Thyroid gland (tissue), 4 donors: ENCODE results near the gene MND1. TPM values are rescaled to one million over a fixed set of nuclear protein-coding genes. Genes with fewer than 3 reads are reported as not detected.

Experiments
- DNase-seq, 2 donors: peaks; one replicate each; pipeline ENCODE4 v3.0.0-alpha.2; 2019
- H3K27ac ChIP-seq, 3 donors: fragments of 200-600 bp; sonication (generic); 1 replicate in 2 of 3; 2 replicates in 1 of 3; pipeline ENCODE4 v1.5.1; 2016 to 2019; ENCODE audit warnings: mild to moderate bottlenecking in 1 of 3, moderate library complexity in 1 of 3
- H3K27me3 ChIP-seq: fragments of 200-600 bp; sonication (generic); one replicate; pipeline ENCODE4 v1.5.1; 2019
- H3K36me3 ChIP-seq, 2 donors: fragments of 200-600 bp; sonication (generic); one replicate each; pipeline ENCODE4 v1.5.1; 2016 to 2019
- H3K4me1 ChIP-seq, 2 donors: fragments of 200-600 bp; sonication (generic); one replicate each; pipeline ENCODE4 v1.5.1; 2017 to 2019
- H3K4me3 ChIP-seq, 3 donors: fragments of 200-600 bp; sonication (generic); replicated peaks in 1 of 3; 1 replicate in 2 of 3; 2 replicates in 1 of 3; pipeline ENCODE4 v1.5.1; 2016; ENCODE audit warnings: mild to moderate bottlenecking in 1 of 3
- H3K9me3 ChIP-seq: fragments of 200-600 bp; sonication (generic); one replicate; pipeline ENCODE4 v1.5.1; 2017
- CTCF ChIP-seq, 6 experiments: fragments of 200-600 bp in 3 of 6; fragments of 450-650 bp in 3 of 6; sonication (generic) in 3 of 6; IDR thresholded peaks; one replicate each; pipeline ENCODE4 v1.5.1; 2016 to 2019; ENCODE audit warnings: antibody characterized with exemption in 6 of 6, mild to moderate bottlenecking in 2 of 6, inconsistent platforms in 1 of 6, moderate library complexity in 1 of 6
- POLR2A ChIP-seq, 2 donors: fragments of 450-650 bp; IDR thresholded peaks; one replicate each; pipeline ENCODE4 v1.6.1; 2017; ENCODE audit warnings: antibody characterized with exemption in 2 of 2, mild to moderate bottlenecking in 2 of 2, moderate library complexity in 1 of 2
- WGBS, 2 donors: methylation state at CpG; one replicate each; pipeline ENCODE4 v1.1.5; 2017; 5-methylcytosine and 5-hydroxymethylcytosine counted together
- intact Hi-C: fragments of 100-400 bp; cut with DNase I; formaldehyde crosslinking; loops from one replicate; pipeline ENCODE4 v1.15.1; 2023
- total RNA-seq, 4 donors: library from RNA; depleted of rRNA; stranded (reverse); fragments of >200 nt; gene quantifications; one replicate each; pipeline ENCODE4 v1.2.3, GENCODE V29; 2016

MND1 gene
- total RNA-seq, 4 donors from 2014 or later = 0.89 to 1.6 TPM; not detected in 2

GRCh38 chr4:153419673-153420278 is 75.3 kb downstream of the MND1 start:
- H3K4me3 ChIP-seq = no peak overlapping the region
- H3K27ac ChIP-seq = no peak overlapping the region
- WGBS, 2 donors = 77 to 84% methylated on average over 9 of the region's 9 CpGs
- H3K27me3 ChIP-seq = no peaks in the 10 kb centered on the region
- H3K36me3 ChIP-seq = no peaks in the 10 kb centered on the region
- intact Hi-C loops = no loop called here
- TF ChIP-seq CTCF (IDR thresholded peaks at IDR 0.05) (no peak), POLR2A (IDR thresholded peaks at IDR 0.05) (no peak)
- no peak for DNase-seq
- no peaks in the 10 kb centered on the region for H3K9me3 ChIP-seq
- H3K4me1 ChIP-seq = no peaks in the 10 kb centered on the region

DNA sequence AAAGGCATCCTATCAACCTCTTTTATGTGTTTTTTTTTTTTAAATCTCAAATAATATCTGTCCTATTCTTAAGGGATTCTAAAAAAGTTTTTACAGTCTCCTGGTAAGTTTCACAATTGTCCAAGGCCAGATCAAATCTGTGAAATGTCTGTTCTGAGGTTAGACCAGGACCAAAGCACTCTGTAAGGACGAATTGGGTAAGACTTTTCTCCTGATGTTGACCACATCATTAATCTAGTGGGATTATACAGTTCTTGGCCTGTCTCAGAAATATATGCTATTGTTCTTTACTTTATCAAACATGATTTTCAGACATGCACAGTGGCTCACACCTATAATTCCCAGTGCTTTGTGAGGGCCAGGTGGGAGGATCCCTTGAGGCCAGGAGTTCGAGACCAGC is 75.9 kb downstream of the MND1 start:
- no peaks in the 10 kb centered on the region for H3K27me3 ChIP-seq
- no peak overlapping the region for H3K27ac ChIP-seq
- no peak for DNase-seq
- WGBS, 2 donors = 94% methylated on average over 2 of the region's 2 CpGs
- H3K9me3 ChIP-seq = no peaks in the 10 kb centered on the region
- TF ChIP-seq CTCF (IDR thresholded peaks at IDR 0.05) = no peak
- no peak for TF ChIP-seq POLR2A (IDR thresholded peaks at IDR 0.05)
- no peaks in the 10 kb centered on the region for H3K4me1 ChIP-seq
- H3K36me3 ChIP-seq = no peaks in the 10 kb centered on the region
- intact Hi-C loops = no loop called here
- H3K4me3 ChIP-seq = no peak overlapping the region

DNA sequence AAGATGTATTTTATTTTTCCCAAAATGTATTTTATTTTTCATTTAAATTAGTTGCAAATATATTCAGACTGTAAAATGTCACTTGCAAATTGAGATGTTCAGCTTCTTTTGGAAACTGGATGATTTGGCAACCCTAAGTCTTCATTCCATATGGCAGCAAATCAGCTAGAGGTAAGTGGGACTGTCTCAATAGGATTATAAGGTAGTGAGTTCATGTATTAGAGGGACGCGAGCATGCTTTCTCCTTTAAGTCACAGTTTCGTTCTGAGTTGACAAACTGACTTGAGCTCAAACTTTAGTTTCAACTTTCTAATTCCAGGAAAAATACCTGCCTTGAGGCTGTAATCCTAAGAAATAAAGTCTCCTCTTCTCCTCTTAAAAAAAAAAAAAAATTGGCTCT is 77.5 kb downstream of the MND1 start:
- intact Hi-C loops = no loop called here
- Histone ChIP-seq H3K4me3 (no peak overlapping the region), H3K27ac (no peak overlapping the region), H3K36me3 (no peaks in the 10 kb centered on the region), H3K9me3 (no peaks in the 10 kb centered on the region), H3K27me3 (no peaks in the 10 kb centered on the region), H3K4me1 (no peaks in the 10 kb centered on the region)
- TF ChIP-seq POLR2A (IDR thresholded peaks at IDR 0.05) = no peak
- TF ChIP-seq CTCF (IDR thresholded peaks at IDR 0.05) = no peak
- 94% methylated on average over 3 of the region's 3 CpGs for WGBS, 2 donors
- no peak for DNase-seq

DNA sequence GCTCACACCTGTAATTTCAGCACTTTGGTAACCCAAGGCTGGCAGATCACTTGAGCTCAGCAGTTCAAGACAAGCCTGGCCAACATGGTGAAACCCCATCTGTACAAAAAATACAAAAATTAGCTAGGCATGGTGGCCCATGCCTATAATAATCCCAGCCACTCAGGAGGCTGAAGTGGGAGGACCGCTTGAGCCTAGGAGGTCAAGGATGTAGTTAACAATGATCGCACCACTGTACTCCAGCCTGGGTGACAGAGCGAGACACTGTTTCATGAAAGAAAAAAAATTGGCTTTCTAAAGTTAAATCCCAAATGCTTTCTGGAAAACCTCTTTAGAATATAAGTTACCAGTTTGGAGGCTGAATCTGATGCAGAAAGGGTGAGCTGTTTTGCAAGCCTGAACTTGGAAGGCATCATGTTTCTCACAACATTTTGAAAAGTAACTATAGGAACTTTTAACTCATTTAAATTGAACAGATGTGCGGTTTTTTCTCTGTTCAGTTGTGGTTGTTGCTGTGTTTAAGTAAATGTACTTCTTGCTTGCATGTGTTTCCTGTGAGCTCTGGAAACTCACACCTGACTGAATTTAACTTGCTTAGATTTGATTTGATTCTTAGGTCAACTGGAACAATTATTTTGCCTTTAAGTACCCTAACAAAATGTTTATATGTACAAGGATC is 81.9 kb downstream of the MND1 start:
- no peaks in the 10 kb centered on the region for H3K36me3 ChIP-seq
- no peak for DNase-seq
- intact Hi-C loops = no loop called here
- no peaks in the 10 kb centered on the region for H3K9me3 ChIP-seq
- H3K4me1 ChIP-seq = no peaks in the 10 kb centered on the region
- WGBS, 2 donors = 79 to 88% methylated on average over 4 of the region's 4 CpGs
- TF ChIP-seq CTCF (IDR thresholded peaks at IDR 0.05) (no peak), POLR2A (IDR thresholded peaks at IDR 0.05) (no peak)
- no peak overlapping the region for H3K4me3 ChIP-seq
- H3K27me3 ChIP-seq = no peaks in the 10 kb centered on the region
- H3K27ac ChIP-seq = no peak overlapping the region

DNA sequence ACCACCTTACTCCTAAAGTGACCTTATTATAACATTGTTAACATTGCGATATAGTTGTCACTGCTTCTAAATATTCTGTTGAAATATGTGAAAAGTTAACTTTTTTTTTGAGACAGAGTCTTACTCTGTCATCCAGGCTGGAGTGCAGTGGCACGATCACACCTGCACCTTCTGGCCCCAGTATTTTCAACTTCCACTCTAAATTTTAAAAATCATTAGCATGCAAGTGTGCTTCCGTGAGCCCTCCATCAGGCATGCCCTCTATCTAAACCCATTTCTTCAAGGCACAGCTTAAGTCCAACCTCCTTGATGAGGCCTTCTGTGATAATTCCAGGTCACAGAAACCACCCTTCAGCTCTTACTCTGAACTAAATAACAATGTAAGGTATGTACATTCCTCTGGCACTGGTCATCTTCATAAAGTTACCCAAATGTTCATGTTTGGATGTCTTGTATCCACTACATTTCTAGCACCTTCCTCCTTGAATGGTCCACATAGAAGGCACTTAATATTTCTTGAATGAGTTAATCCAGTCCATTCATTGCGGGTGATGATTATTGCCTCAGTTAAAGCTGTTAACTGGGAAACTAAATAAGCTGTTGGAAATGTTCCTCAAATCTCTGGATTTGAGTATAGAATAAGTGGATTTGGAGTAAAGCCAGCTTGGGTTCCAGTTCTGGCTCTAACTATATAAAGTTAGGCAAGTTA is 83.0 kb downstream of the MND1 start:
- TF ChIP-seq POLR2A (IDR thresholded peaks at IDR 0.05) (no peak), CTCF (IDR thresholded peaks at IDR 0.05) (no peak)
- intact Hi-C loops = no loop called here
- WGBS, 2 donors = 88 to 94% methylated on average over 4 of the region's 4 CpGs
- Histone ChIP-seq H3K9me3 (no peaks in the 10 kb centered on the region), H3K4me3 (no peak overlapping the region), H3K4me1 (no peaks in the 10 kb centered on the region), H3K27me3 (no peaks in the 10 kb centered on the region), H3K27ac (no peak overlapping the region), H3K36me3 (no peaks in the 10 kb centered on the region)
- no peak for DNase-seq
